GM12874 (cell line): ENCODE data around the gene SLC37A3.

Source experiments
- CTCF ChIP-seq: IDR thresholded peaks from 2 replicates; pipeline ENCODE4 v1.5.1; 2011; ENCODE audit warnings: low read depth, mild to moderate bottlenecking, control low read depth, low read length, moderate library complexity; ENCODE audit not compliant: insufficient read depth

The SLC37A3 gene

DNA sequence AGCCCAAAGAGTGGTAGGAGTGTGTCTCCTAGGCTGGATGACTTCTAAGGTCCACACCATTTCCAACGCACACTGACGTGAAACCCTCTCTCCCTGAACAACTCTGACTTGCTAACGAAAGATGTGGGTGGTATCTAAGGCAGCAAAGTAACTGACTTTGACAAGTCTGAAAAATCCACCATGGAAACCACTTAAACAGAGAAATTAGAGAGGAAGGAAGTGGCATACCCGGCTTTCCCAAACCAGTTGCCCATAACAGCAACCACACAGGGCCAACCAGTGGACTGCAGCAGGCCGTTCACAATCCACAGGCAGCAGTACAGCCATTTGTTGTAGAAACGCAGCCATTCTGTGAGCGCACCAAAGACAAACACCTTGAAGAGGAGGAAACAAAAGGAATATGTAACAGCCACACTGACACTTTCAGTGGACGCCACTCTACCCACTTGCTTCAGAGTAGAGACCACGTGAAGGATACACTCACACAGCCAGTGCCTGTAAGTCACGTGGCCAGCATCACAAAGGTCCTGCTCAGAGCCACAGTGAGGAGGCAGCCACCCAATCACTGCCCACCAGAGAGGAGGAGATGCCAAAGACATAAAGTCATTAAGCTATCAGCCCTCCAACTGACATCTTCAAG, 39.8 kb downstream of the SLC37A3 start:
- TF ChIP-seq CTCF: no peak

DNA sequence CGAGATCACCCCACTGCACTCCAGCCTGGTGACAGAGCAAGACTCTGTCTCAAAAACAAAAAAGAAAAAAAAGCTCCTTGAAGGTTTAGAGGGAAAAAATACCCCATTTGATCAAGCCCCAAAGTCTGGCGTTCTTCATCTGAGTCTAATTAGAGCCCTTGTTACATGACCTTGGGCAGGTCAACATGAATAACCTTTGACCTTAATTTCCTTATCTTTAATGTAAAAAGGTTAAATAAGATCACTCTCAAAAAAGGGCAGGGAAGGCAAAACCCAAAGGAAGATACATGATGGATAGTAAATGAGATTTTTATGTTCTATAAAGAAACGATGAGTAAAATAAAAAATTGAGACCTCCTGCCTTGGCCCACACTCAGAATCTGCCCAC, 40.3 kb downstream of the SLC37A3 start:
- TF ChIP-seq CTCF: no peak

GRCh38 chr7:140350056-140350455, 48.3 kb downstream of the SLC37A3 start:
- no peak for TF ChIP-seq CTCF

DNA sequence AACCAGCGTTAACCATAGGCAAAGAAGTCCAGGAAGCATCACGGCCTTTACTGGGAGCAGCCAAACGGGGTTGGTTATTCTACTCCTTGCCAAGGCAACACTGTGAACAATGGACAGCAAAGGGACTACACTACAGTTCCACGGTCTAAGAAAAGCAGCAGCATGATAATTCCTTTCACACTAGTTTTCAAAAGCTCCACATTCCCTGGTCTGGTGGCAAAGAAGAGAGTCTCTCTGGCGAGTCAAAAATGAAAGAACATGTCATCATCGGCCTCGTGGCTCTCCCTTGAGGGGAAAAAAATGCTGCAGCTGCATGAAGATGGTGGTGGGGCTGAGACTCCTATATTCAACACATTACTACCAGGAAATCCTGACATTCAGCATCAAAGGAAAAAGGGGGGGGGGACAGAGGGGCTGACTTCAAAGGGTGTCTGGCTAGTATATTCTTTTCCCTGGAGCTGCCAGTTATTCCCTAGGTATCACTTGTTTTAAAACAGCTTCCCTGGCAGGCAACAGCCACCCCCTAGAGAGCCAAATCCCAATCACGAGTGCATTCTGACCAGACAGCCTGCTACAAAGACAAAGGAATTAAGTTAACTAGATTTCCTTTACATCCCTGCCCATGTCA, 49.1 kb downstream of the SLC37A3 start:
- TF ChIP-seq CTCF: no peak

- TF ChIP-seq CTCF: no peak
These were observed 50.0 kb downstream of the SLC37A3 start for GRCh38 chr7:140348161-140348849.

DNA sequence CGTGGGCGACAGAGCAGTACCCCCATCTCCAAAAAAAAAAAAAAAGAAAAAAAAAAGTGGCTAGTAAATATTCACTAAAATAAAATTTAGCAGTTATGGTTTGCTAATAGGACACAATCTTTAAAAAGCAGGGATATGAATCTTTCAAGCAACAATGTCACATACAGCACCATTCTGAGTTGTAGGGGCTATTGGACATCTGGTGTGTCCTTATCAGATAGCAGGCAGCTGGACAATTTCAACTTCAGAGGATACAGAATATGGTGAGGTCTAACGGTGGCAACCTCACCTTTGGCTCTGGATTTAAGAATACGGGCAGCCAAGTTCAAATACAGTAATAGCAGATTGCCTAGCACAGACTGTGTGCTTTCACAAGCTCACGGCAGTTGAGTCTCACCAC, 51.1 kb downstream of the SLC37A3 start:
- TF ChIP-seq CTCF: no peak

DNA sequence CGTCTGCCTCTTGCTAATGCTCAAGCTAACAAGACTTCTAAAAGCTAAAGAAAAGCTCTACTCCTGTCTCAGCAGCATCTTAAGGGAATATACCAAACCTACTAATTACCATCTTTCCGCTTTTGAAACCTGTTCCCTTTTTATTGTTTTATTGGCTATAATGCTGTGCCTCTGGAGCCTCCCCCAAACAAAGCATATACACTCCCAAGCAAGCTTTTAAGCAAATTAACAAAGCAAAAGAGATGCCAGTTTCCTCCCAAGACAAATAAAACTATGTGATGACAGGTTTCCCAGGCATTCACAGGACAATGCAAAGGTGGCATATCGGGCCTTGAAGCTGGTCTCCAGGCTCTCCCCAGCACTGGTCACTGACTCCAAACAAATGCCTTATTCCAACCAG, 52.9 kb downstream of the SLC37A3 start:
- TF ChIP-seq CTCF: no peak
